ENCODE data around the gene CLCN3.
"Not testable (repeated sequence)": the region's sequence is repeated elsewhere in the genome, so short reads cannot be mapped to it uniquely, and the experiment has no call there.

CLCN3 gene

DNA sequence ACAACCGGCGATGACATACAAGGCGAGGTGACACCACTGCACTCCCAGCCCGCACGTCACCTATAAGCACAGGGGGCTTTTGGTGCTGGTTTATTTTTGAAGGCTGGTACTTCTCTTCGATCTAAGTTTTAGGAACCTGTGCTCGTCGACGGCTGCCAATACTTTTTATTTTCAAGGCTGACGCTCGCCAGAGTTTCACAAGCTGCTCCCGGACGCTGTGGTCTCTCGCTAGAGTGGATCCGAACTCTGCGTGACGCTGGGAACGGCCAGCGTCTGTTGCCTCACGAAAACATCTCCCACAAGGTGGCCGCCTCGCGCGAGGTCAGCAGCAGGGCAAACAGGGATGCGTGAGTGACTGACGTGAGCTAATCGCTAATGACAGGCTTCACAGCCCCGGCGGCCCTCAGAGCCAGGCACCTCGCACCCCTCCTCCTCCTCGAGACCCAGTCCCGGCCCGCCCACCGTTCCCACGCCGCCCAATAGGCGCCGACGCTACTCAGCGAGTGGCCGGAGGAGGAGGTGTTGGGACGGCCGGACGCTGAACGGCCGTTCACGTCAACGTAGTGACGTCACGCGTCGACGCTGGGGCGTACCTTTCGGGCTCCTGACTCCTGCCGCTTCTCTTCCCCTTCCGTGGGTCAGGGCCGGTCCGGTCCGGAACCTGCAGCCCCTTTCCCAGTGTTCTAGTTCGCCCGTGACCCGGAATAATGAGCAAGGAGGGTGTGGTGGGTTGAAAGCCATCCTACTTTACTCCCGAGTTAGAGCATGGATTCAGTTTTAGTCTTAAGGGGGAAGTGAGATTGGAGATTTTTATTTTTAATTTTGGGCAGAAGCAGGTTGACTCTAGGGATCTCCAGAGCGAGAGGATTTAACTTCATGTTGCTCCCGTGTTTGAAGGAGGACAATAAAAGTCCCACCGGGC, at the start of gene CLCN3:
TSS of gene CLCN3 (plus strand) at position 621 of the 922 bp plus-strand sequence. CDS start 15,351 bp downstream, outside the sequence.
- peak; percentile 63 for DNase-seq

DNA sequence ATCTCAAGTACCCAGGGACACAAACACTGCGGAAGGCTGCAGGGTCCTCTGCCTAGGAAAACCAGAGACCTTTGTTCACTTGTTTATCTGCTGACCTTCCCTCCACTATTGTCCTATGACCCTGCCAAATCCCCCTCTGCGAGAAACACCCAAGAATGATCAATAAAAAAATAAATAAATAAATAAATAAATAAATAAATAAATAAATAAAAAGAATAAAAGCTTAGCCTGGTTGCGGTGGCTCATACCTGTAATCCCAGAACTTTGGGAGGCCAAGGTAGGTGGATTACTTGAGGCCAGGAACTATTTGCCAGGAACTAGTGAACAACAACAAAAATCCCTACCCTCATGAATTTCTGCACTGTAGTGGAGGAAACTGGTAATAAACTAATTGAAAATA, 49.4 kb upstream of the CLCN3 start:
- DNase-seq: not testable (repeated sequence)

DNA sequence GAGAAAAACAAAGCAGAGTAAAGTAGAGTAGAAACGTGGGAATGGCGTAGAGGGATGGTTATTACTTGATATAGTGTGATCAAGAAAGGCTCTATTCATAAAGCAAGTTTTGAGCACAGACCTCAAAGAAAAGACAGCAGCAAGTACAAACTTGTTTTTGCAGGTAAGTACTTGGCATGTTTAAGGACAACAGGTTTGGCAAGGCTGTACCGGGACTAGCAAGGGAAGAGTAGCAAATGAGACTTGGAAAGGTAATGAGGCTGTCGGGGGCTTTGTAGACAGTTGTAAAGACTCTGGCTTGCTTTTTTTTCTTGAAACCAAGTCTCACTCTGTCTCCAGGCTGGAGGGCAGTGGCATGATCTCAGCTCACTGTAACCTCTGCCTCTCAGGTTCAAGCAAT, 48.9 kb upstream of the CLCN3 start:
- DNase-seq: no peak

DNA sequence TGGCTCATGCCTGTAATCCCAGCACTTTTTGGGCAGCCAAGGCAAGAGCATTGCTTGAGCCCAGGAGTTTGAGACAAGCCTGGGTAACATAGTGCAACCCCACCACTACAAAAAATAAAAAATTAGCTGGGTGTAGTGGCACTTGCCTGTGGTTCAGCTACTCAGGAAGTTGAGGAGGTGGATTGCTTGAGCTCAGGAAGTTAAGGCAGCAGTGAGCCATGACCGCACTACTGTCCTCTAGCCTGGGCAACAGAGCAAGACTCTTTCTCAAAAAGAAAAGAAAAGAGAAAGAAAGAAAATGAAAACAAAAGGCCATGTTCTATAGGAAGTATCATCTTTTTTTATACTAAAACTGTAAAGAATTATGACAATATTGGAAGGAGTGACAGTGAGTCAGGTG, 46.5 kb upstream of the CLCN3 start:
- DNase-seq: no peak

DNA sequence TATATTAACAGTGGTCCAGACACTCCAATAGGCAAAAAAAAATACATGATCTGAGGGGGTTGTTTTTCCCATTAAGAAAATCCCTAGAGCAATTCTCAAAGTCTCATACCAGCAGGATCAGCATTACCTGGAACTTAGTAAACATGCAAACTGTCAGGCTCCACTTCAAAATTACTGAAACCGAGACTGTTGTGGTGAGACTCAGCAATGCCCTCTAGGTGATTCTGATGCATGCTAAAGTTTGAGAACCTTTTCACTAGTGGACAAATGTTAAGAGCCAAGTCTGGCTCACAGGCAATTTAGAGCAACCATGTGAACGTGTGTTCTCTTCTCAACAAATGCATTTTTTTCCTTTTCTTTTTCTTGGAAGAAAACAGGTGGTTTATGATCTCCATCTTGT, 38.2 kb upstream of the CLCN3 start:
- DNase-seq: no peak

DNA sequence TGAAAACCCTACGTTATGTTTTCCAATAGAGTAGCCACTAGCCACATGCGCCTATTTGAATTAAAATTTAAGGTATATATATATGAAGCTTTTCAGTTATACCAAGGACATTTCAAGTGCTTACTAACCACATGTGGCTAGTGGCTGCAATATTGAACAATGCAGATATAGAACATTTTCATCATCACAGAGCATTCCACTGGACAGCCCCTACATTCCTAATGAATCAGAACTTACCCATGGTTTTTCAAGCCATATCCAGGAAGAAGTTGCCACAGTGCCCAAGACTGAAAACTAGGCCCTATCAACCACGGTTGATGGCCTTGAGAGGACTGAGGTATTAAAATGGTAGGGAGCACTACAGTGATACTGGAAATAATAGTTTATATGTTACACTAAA, 37.7 kb upstream of the CLCN3 start:
- no peak for DNase-seq

DNA sequence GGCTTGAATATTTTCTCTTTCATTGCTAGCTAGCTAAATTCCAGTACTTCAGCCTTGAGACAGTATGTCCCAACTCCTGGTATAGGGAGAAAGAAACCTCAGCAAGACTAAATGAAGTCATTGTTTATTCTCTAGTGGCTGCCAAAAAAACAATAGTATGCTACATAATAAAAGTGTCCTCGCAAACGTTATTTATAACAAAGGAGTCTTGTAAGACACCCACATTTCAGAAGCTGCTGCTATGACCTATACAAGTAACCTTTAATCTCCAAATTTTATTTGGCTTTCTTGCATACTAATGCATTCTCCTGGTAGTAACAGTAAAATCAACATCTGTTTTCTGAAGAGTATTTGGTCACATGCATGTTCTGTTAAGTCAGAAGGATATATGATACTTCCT, 36.8 kb upstream of the CLCN3 start:
- no peak for DNase-seq

DNA sequence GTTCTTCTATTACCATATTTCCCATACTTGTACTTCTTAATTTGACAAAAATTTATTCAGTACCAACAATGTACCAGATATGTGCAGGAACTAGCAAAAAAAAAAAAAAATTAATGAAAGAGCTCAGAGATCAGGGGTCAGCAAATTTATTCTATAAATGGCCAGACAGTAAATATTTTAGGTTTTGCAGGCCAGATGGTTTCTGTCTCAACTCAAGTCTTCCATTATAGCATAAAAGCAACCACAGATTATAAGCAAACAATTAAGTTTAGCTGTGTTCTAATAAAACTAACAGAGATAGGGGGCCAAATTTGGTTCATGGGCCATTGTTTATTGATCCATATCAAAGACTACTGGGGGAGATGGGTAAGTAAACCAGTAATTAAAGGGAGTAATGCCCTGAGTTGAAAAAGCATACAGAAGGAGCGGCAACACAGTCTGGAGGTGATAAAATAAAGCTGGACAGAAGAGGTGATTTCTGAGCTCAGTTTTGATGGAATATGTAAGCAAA, 27.3 kb upstream of the CLCN3 start:
- no peak for DNase-seq

DNA sequence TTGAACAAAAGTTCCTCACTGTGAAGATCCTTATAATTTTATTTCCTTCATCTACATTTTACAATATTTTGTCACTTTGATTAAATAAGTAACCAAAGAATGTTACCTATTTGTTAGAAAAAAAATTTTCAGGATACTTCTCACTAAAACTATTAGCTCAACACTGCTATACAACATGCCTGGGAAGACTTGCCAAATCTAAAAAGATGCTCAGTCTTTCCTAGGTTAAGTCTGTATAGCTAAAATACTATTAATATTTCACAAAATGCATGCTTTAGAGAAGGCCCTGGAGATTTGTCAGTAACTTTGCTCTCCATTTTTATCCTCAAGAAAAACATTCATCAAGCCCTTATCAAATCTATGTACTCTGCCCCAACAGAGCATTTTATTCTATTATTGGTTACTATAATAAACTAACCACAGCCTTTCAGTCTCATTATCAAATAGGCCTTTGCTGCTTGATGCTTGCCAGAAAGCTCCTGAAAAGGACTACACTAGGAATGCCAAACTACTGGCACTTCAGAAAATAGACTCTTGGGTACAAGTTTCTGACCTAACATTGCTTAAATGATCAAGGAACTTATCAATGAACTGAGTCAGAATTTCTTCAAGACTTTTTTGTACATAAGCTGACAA, 25.7 kb upstream of the CLCN3 start:
- no peak for DNase-seq

DNA sequence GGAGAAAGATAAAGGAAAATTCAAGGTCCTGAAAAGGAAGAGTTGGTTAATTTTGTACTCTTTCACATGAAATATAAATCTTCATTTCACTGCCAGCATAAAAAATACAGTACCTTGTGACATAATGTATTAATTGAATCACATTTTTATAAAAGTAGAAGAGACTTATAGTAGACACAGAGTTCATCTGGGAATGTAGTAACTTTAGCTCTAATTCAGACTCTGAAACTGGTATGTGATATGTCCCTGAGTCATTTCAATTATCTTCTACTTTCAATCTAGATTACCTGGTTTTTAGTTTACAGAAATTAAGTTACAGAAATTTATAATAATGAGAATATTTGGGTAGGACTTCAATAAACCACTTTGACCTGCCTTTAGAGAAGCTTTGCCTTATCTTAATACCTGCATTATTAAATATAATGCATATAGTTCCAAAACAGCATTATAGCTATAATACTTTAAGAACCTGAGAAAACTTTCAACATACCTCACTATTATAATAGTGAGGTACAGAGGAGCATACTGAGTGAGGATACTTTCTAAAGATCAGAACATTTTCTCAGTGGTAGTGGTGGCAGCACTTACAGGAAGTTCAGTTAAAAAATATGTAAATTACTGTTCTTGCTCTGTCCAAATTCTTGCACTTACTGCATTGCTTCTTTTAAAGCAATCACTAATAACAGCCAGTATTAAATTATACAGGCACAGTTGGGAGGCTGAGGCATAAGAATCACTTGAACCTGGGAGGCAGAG, 19.2 kb upstream of the CLCN3 start:
- no peak for DNase-seq

DNA sequence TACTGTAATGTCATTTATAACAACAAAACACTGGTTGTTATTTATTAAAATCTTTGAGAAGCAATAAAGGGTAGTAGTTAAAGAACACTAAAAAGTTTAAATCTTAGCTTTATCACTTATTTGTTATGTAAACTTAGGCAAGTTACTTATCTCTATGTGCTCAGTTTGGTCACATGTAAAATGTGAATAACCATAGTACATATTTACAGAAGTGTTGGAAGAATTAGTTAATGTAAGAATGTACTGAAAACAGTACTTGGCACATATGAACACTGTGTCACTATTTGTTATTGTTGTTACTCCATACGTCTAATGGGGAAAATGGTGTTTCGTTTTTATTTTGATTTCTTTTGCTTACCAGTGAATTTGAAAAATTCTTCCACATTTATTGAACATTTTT, 17.1 kb upstream of the CLCN3 start:
- DNase-seq: no peak

DNA sequence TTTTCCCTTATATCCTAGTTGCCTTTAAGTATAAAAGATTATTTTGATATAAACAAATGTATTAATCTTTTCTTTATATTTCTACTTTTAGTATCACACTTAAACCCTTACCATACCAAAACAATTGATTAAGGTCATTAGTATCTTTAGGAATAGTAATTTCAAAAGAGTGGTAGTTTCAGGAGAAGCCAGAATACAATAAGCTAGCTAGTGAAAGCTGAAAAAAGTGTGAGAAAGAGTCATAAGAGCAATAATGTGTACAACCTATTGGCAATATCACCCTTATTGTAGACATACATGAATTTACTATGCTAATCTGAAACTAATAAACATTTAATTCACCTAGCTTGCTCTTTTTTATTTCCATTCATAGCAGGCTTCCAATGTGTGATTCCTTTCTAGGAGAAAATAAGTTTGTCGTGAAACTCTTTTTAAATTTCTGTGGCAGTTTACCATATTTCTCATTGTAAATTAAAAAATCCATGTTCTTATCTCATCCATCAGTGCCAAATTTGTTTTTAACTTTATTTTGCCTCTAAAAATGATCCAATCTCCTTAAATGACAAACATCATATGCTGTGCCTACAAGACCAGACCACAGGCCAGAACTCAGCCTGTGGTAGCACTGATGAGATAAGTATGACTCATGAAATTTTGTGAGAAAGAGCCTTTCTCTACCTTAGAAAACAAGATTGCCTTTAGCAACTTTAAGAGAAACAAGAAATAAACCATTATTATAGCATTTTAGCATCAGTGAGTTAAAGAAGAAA, 16.1 kb upstream of the CLCN3 start:
- DNase-seq: no peak

DNA sequence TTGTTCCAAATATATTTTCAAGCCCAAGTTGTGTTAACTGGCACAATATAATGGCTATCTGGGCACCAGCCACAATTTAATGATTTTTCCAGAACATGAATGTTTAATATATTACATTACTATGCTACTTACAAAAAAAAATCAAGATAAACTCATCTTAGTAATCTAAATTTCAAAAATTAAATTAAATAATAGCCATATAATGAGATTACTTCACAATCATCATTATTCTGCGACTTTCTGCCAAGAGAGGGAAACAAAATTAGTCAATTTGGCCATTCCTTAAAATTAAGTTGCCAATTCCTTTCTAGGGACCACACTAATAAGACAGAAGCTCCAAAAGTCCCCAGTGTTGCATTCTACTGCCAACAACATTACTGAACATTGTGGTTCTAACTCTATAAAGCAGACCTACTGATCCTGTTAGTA, 15.5 kb upstream of the CLCN3 start:
- no peak for DNase-seq

DNA sequence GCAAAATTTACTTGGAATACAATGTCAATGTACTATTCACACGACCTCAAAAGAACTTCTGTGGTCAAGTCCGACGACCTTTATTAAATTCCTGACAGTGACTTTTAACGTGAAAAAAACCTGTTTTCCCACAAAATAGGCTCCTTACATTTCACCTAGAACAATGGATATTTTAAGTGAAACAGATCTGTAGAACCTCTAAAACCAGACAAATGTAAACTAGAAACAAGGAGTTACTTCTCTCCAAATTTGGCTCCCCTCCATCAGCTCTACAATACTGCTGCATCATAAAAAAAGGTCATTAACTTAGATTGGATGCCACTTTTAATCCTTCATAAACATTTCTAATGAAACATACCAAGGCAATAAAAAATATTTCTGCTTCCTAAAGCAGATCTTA, 9.2 kb upstream of the CLCN3 start:
- DNase-seq: no peak

DNA sequence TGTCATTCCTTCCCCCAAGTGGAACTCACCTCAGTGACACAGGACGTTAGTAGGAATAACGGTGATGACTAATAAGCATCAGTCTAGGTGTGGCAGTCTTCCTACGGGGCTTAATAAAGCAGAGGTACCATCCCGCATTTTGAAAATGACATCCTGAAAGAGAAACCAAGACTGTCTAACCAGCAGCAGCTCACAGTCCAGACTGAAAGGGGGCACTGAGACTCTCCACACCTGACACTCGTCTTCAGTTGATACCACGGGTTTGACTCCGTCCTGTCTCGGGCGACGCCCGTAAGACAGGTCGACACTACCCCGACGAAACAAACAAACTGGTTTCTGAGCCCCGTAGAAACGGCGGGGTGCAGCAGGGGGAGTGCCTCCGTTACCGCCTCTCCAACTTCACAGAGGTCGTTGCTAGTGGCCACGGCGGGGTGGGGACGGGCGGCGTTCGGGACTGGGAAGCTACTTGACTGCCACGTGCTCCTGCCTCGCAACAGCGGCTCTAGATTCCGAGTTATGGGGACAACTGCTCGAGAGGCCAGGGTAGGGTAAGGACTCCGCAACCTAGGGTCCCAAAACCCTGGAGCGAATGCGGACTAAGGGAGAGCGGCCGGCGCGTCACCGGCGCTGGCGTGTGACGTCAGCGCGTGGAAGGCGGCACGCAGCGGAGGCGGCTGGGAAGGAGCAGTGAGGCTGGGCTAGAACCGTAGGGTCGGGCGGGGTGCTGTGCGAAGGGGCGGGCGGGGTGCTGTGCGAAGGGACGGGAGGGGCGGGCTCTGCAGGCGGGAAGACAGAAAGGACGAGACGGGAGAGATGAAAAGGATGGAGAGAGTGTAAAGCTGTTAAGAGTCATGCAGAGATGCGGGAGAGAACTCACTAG, 8.1 kb upstream of the CLCN3 start, which contains the start of gene NEK1:
TSS of gene NEK1 (minus strand) at position 593 of the 880 bp plus-strand sequence. CDS start 9,953 bp downstream, outside the sequence.
- peak; percentile 19 for DNase-seq

DNA sequence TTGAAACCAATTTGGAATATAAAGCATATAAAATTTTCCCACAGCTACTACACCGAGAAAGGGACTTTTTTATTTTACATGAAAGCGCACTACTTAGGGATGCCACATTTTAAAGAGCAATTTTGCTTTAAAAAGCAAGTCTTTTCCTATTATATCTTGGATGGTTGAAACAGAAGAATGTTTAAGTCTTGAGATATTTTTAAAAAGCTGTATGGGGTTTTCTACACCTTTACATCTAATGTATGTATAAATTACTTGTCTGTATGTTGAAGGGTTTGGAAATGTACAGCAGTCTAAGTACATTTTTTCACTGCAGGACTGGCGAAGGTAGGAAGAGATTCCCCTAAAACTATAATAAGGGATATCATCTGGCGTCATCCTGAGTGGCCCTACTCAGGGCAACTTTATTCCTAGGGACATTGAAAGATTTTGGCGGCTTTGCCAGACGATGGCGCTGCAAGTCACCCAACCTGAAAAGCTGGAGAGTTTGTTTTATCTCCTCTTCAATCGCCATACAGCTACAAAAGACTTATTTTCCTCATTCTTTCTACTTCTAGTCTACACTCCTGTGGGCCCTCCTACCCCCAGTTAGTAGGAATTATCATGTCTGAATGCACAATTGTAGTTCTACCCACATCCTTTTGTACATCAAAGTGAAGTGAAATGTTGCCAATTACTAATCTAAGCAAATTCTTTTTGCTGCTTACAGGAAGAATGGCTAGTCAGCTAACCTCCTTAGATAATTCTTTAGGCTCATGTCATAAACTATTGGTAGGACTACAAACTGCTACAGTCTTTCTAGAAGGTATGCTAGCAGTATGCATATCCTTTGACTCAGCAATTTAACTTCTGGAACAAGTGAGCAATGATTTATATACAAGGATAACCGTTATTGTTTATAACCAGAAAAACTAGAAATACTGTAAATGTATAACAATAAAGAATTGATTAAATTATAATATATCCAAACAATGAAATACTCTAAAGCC, 7.2 kb upstream of the CLCN3 start:
- peak; percentile 31 for DNase-seq

DNA sequence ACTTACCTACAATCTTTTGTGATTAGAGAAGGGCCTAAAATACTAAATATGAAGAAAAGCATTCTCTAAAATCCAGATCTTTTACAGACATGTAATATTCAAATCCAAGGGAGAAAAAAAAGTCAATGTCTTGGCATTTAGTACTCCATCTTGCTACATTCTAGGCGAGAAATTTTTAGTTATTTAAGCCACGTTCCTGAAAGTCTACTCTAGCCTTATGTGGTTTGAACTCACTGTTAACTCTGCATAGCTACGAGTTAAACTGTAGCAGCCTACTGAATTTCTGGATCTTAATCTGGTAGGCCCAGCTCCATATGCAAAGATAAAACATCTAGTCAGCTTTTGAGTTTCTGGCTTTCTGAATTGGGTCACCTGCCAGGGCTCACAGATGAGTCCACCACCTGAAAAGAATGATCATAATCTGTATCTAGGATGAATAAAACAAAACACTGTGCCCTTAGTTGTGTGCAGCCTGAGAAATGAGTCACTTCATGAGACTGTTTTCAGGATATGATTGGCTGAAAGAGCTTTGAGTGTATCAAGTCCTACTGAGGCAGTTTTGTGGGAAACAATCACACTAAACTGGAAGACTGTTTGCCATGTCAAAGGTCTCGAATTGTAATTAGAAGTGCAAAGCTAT, 4.8 kb upstream of the CLCN3 start:
- DNase-seq: no peak

DNA sequence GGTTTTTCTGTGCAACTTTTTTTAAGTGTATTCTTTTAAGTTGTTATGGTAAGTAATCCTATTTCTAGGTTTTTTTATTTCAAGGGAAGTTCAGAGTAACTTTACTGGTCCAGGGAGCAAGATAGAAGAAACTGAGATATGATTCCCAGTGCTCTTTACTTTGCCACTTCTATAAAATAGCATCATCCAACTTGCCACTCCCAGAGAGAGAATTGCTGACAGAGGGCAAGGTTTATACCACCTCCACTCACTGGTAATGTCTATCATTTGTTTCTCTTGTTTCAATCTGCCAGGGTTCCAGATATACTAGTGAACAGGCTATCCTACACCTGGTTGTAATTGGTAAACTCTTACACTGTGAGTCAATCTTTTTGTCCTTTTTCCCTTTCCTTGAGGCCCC, 3.5 kb upstream of the CLCN3 start:
- no peak for DNase-seq

DNA sequence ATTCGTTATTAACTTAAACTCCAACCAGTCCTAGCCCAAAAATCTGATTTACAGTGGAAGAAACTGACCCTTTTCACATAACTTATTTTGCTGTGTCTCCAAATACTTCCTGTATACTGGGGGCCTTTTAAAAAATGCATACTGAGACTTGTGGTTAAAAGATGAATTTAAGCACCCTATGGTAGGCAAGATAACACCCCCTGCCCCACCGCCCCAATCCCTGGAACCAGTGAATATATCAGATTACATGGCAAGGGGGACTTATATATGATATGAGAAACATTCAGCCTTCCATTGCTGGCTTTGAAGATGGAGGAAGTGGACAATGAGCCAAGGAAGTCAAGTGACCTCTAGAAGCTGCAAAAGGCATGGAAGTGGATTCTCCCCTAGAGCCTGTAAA, 3.1 kb upstream of the CLCN3 start:
- DNase-seq: no peak

DNA sequence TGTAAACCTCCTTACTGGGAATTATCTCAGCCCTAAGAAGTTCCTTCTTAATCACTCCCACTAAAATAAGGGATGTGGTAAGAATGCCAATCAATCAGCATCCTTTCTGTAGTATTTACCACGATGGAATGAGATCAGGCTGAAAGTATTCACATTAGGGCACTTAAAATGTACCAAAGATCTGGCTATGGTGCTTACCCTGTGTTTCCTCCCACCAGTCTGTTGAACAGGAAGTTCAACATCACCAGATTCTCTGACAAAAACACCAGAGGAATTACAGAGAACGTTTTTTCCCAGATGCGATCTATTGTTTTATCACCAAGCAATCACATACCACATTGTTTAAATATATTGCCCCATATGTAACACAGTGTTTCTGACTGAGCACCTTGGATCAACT, 2.1 kb upstream of the CLCN3 start:
- DNase-seq: no peak
